Hepatocyte (in vitro differentiated cells): ENCODE results near the gene LRP1B. TPM values are rescaled to one million over a fixed set of nuclear protein-coding genes. Genes with fewer than 3 reads are reported as not detected.

Experiments used
- DNase-seq: peaks from one replicate; pipeline ENCODE4 v3.0.0-alpha.2; 2016; ENCODE audit warnings: low spot score
- H2AFZ ChIP-seq: fragments of 200-600 bp; sonication (generic); 2 replicates; pipeline ENCODE4 v1.6.0; 2016; ENCODE audit warnings: antibody characterized with exemption, mild to moderate bottlenecking
- H3K27ac ChIP-seq: fragments of 200-600 bp; sonication (generic); 2 replicates; pipeline ENCODE4 v1.5.1; 2016; ENCODE audit warnings: mild to moderate bottlenecking
- H3K27me3 ChIP-seq: fragments of 200-600 bp; sonication (generic); 2 replicates; pipeline ENCODE4 v1.6.1; 2016
- H3K36me3 ChIP-seq: fragments of 200-600 bp; sonication (generic); replicated peaks from 2 replicates; pipeline ENCODE4 v1.5.1; 2016; ENCODE audit warnings: low read depth; ENCODE audit not compliant: insufficient read depth
- H3K4me1 ChIP-seq: fragments of 200-600 bp; sonication (generic); 2 replicates; pipeline ENCODE4 v1.5.1; 2016; ENCODE audit warnings: mild to moderate bottlenecking, moderate library complexity; ENCODE audit not compliant: insufficient read depth
- H3K4me2 ChIP-seq: fragments of 200-600 bp; sonication (generic); 2 replicates; pipeline ENCODE4 v1.6.0; 2016
- H3K4me3 ChIP-seq: fragments of 200-600 bp; sonication (generic); 2 replicates; pipeline ENCODE4 v1.5.1; 2016; ENCODE audit warnings: mild to moderate bottlenecking
- H3K79me2 ChIP-seq: fragments of 200-600 bp; sonication (generic); 2 replicates; pipeline ENCODE4 v1.6.0; 2017; ENCODE audit warnings: mild to moderate bottlenecking
- H3K9me2 ChIP-seq: fragments of 200-600 bp; sonication (generic); replicated peaks from 2 replicates; pipeline ENCODE4 v1.6.0; 2017; ENCODE audit warnings: mild to moderate bottlenecking; ENCODE audit not compliant: insufficient read depth
- H3K9me3 ChIP-seq: fragments of 200-600 bp; sonication (generic); 2 replicates; pipeline ENCODE4 v1.5.1; 2016; ENCODE audit warnings: low read depth, mild to moderate bottlenecking
- H4K20me1 ChIP-seq: fragments of 200-600 bp; sonication (generic); 2 replicates; pipeline ENCODE4 v1.6.0; 2016; ENCODE audit warnings: mild to moderate bottlenecking; ENCODE audit not compliant: insufficient read depth, poor library complexity, severe bottlenecking
- CTCF ChIP-seq: fragments of 200-600 bp; sonication (generic); IDR thresholded peaks from 2 replicates; pipeline ENCODE4 v1.5.1; 2016; ENCODE audit warnings: antibody characterized with exemption, mild to moderate bottlenecking; ENCODE audit not compliant: poor library complexity
- EZH2 ChIP-seq: fragments of 200-600 bp; sonication (generic); IDR thresholded peaks from 2 replicates; pipeline ENCODE4 v1.6.1; 2016; ENCODE audit warnings: antibody characterized with exemption, mild to moderate bottlenecking, borderline replicate concordance
- EZH2phosphoT487 ChIP-seq: fragments of 200-600 bp; sonication (generic); IDR thresholded peaks from one replicate; pipeline ENCODE4 v1.6.1; 2018; ENCODE audit warnings: antibody characterized with exemption, mild to moderate bottlenecking, low read depth, moderate library complexity; ENCODE audit not compliant: unreplicated experiment, severe bottlenecking
- WGBS: methylation state at CpG from one replicate; pipeline ENCODE4 v1.1.6; 2016; ENCODE audit warnings: low lambda C conversion rate; ENCODE audit errors: missing lambda C conversion rate; 5-methylcytosine and 5-hydroxymethylcytosine counted together
- polyA plus RNA-seq: library from polyadenylated mRNA; unstranded; fragments of >200 nt; fragmentation: Nextera tagmentation; extraction: Ambion mirVana; gene quantifications from 2 replicates; pipeline ENCODE4 v1.2.1, GENCODE V29; 2016
- total RNA-seq: library from RNA; depleted of rRNA; stranded (reverse); fragments of >200 nt; gene quantifications from 2 replicates; pipeline ENCODE4 v1.2.3, GENCODE V29; 2014

Gene LRP1B
- total and polyA plus RNA-seq, 2 experiments from 2014 or later, result 0.65 to 2.0 TPM

GRCh38 chr2:140307532-140307931 is 1823.3 kb downstream of the LRP1B start:
- DNase-seq, result no peak
- Histone ChIP-seq H3K4me2 (no peak overlapping the region), H3K4me1 (no peaks in the 10 kb centered on the region), H3K9me3 (no peaks in the 10 kb centered on the region), H3K36me3 (no peaks in the 10 kb centered on the region), H3K9me2 (no peaks in the 10 kb centered on the region), H3K4me3 (no peak overlapping the region), H3K27me3 (no peaks in the 10 kb centered on the region), H2AFZ (no peak overlapping the region), H3K27ac (no peak overlapping the region), H3K79me2 (no peaks in the 10 kb centered on the region), H4K20me1 (no peaks in the 10 kb centered on the region)
- TF ChIP-seq CTCF (no peak), EZH2 (no peak), EZH2phosphoT487 (no peak)

GRCh38 chr2:140295767-140296166 is 1835.0 kb downstream of the LRP1B start:
- no peak for TF ChIP-seq EZH2phosphoT487
- no peak overlapping the region for H2AFZ ChIP-seq
- no peak for DNase-seq
- no peaks in the 10 kb centered on the region for H3K36me3 ChIP-seq
- H3K4me2 ChIP-seq, result no peak overlapping the region
- WGBS, result 100% methylated on average over 1 of the region's 1 CpG
- no peaks in the 10 kb centered on the region for H3K9me2 ChIP-seq
- H3K27ac ChIP-seq, result no peak overlapping the region
- no peaks in the 10 kb centered on the region for H4K20me1 ChIP-seq
- no peaks in the 10 kb centered on the region for H3K27me3 ChIP-seq
- no peak overlapping the region for H3K4me3 ChIP-seq
- no peaks in the 10 kb centered on the region for H3K4me1 ChIP-seq
- H3K79me2 ChIP-seq, result no peaks in the 10 kb centered on the region
- no peaks in the 10 kb centered on the region for H3K9me3 ChIP-seq

GRCh38 chr2:140288726-140289125 is 1842.1 kb downstream of the LRP1B start:
- no peaks in the 10 kb centered on the region for H3K79me2 ChIP-seq
- no peaks in the 10 kb centered on the region for H3K9me2 ChIP-seq
- no peak overlapping the region for H3K4me3 ChIP-seq
- no peak for TF ChIP-seq EZH2phosphoT487
- no peak for TF ChIP-seq CTCF
- TF ChIP-seq EZH2, result no peak
- no peak overlapping the region for H2AFZ ChIP-seq
- H3K4me1 ChIP-seq, result no peaks in the 10 kb centered on the region
- H3K27me3 ChIP-seq, result no peaks in the 10 kb centered on the region
- H3K36me3 ChIP-seq, result no peaks in the 10 kb centered on the region
- no peaks in the 10 kb centered on the region for H4K20me1 ChIP-seq
- no peak overlapping the region for H3K4me2 ChIP-seq
- H3K9me3 ChIP-seq, result no peaks in the 10 kb centered on the region
- DNase-seq, result no peak
- H3K27ac ChIP-seq, result no peak overlapping the region

- no peaks in the 10 kb centered on the region for H3K4me1 ChIP-seq
- no peaks in the 10 kb centered on the region for H3K9me3 ChIP-seq
- H3K27ac ChIP-seq, result no peak overlapping the region
- WGBS, result 51% methylated on average over 2 of the region's 2 CpGs
- no peak overlapping the region for H3K4me2 ChIP-seq
- no peak overlapping the region for H3K4me3 ChIP-seq
- no peaks in the 10 kb centered on the region for H3K36me3 ChIP-seq
- TF ChIP-seq CTCF, result no peak
- no peak for TF ChIP-seq EZH2phosphoT487
- TF ChIP-seq EZH2, result no peak
- H3K9me2 ChIP-seq, result no peaks in the 10 kb centered on the region
- no peak for DNase-seq
- H3K79me2 ChIP-seq, result no peaks in the 10 kb centered on the region
- no peaks in the 10 kb centered on the region for H3K27me3 ChIP-seq
- no peaks in the 10 kb centered on the region for H4K20me1 ChIP-seq
- no peak overlapping the region for H2AFZ ChIP-seq
Observed at GRCh38 chr2:140288213-140288612, 1842.6 kb downstream of the LRP1B start.
